Measurements from ENCODE around the gene AUTS2.

GRCh38 chr7:70762696-70763095 is 1164.4 kb downstream of the AUTS2 start:
- no peak for TF ChIP-seq ZNF384 (IDR thresholded peaks at IDR 0.05)
- TF ChIP-seq FOXK2 (IDR thresholded peaks at IDR 0.05) = no peak
- TF ChIP-seq SUZ12 (IDR thresholded peaks at IDR 0.05) = no peak
- no peak for TF ChIP-seq TARDBP (IDR thresholded peaks at IDR 0.05)
- no peak for TF ChIP-seq L3MBTL2 (conservative IDR thresholded peaks at IDR 0.05)
- no peak for TF ChIP-seq FOXA1 (IDR thresholded peaks at IDR 0.05)
- no peak for TF ChIP-seq BHLHE40 (IDR thresholded peaks at IDR 0.05; ENCODE audit: borderline replicate concordance)
- no peak for TF ChIP-seq FOXM1 (IDR thresholded peaks at IDR 0.05; ENCODE audit: borderline replicate concordance)
- no peak for TF ChIP-seq HDGF (IDR thresholded peaks at IDR 0.05; ENCODE audit: borderline replicate concordance)
- no peak for TF ChIP-seq NFRKB (IDR thresholded peaks at IDR 0.05)
- TF ChIP-seq SP1 (IDR thresholded peaks at IDR 0.05) = no peak
